Epithelial cell of esophagus (primary cell): ENCODE results near the gene TUBGCP5.
"Not testable (repeated sequence)": the region's sequence is repeated elsewhere in the genome, so short reads cannot be mapped to it uniquely, and the experiment has no call there.

Source experiments
- DNase-seq: peaks from one replicate; pipeline ENCODE4 v3.0.0; 2010; ENCODE audit warnings: low read depth
- H3K4me3 ChIP-seq: 2 replicates; pipeline ENCODE4 v1.5.1; 2011; ENCODE audit warnings: mild to moderate bottlenecking, low read length, control low read depth
- CTCF ChIP-seq: IDR thresholded peaks from 2 replicates; pipeline ENCODE4 v1.5.1; 2011; ENCODE audit warnings: low read depth, mild to moderate bottlenecking, low read length, control low read depth, inconsistent platforms; ENCODE audit not compliant: insufficient read depth; ENCODE audit errors: missing control alignments

The TUBGCP5 gene

GRCh38 chr15:23003736-23004135, 35.6 kb downstream of the TUBGCP5 start:
- no peak overlapping the region for H3K4me3 ChIP-seq
- TF ChIP-seq CTCF: no peak
- no peak for DNase-seq

- DNase-seq: no peak
- H3K4me3 ChIP-seq: no peak overlapping the region
- no peak for TF ChIP-seq CTCF
Measured at GRCh38 chr15:23002920-23003319, 36.4 kb downstream of the TUBGCP5 start.

- no peak overlapping the region for H3K4me3 ChIP-seq
- DNase-seq: peak; percentile 29
- no peak for TF ChIP-seq CTCF
Measured at GRCh38 chr15:22995795-22996194, 43.6 kb downstream of the TUBGCP5 start.

GRCh38 chr15:22992024-22992326, 47.4 kb downstream of the TUBGCP5 start:
- no peak overlapping the region for H3K4me3 ChIP-seq
- DNase-seq: no peak
- no peak for TF ChIP-seq CTCF

GRCh38 chr15:22989576-22990477, 49.5 kb downstream of the TUBGCP5 start:
- DNase-seq: peak; percentile 49
- no peak overlapping the region for H3K4me3 ChIP-seq
- peak; percentile 24 for TF ChIP-seq CTCF

- no peak overlapping the region for H3K4me3 ChIP-seq
- no peak for DNase-seq
- no peak for TF ChIP-seq CTCF
Measured at GRCh38 chr15:22988811-22989210, 50.6 kb downstream of the TUBGCP5 start.

- not testable (repeated sequence) for DNase-seq, H3K4me3 ChIP-seq
Measured at GRCh38 chr15:22981931-22982330, 57.4 kb downstream of the TUBGCP5 start.
